Right kidney (tissue), 1 donor: ENCODE measurements around the gene CTSD.
"Not testable (repeated sequence)": the region's sequence is repeated elsewhere in the genome, so short reads cannot be mapped to it uniquely, and the experiment has no call there.

Experiments
- DNase-seq: peaks from one replicate; pipeline ENCODE4 v3.0.0-alpha.2; 2016

CTSD gene

GRCh38 chr11:1771273-1771672 is 7.5 kb upstream of the CTSD start:
- no peak for DNase-seq

- no peak for DNase-seq
Measured at GRCh38 chr11:1770528-1770927, 6.8 kb upstream of the CTSD start.

GRCh38 chr11:1770061-1770460 is 6.3 kb upstream of the CTSD start:
- DNase-seq = no peak

GRCh38 chr11:1769304-1769936 is 5.7 kb upstream of the CTSD start:
- not testable (repeated sequence) for DNase-seq

- no peak for DNase-seq
Measured at GRCh38 chr11:1768141-1768469, 4.4 kb upstream of the CTSD start.

- no peak for DNase-seq
Measured at GRCh38 chr11:1767399-1768140, 3.8 kb upstream of the CTSD start.

GRCh38 chr11:1766719-1767398 is 3.1 kb upstream of the CTSD start:
- no peak for DNase-seq

- DNase-seq = no peak
Measured at GRCh38 chr11:1765871-1766718, 2.4 kb upstream of the CTSD start.

GRCh38 chr11:1763336-1763795 is 361 bp downstream of the CTSD start:
- no peak for DNase-seq

- no peak for DNase-seq
Measured at GRCh38 chr11:1762537-1763302, 1.0 kb downstream of the CTSD start.

- DNase-seq = no peak
Measured at GRCh38 chr11:1761857-1762536, 1.7 kb downstream of the CTSD start.

- no peak for DNase-seq
Measured at GRCh38 chr11:1761110-1761856, 2.4 kb downstream of the CTSD start.

GRCh38 chr11:1760351-1761109 is 3.2 kb downstream of the CTSD start:
- DNase-seq = no peak

- DNase-seq = no peak
Measured at GRCh38 chr11:1759851-1760220, 3.9 kb downstream of the CTSD start.

GRCh38 chr11:1759151-1759850 is 4.4 kb downstream of the CTSD start:
- DNase-seq = no peak

GRCh38 chr11:1758611-1759150 is 5.0 kb downstream of the CTSD start:
- no peak for DNase-seq

GRCh38 chr11:1757861-1758610 is 5.7 kb downstream of the CTSD start:
- no peak for DNase-seq
